ENCODE measurements around the gene NPTN.

- TF ChIP-seq POLR2AphosphoS5 (IDR thresholded peaks at IDR 0.05; ENCODE audit: low read depth, low read length) (no peak), POLR2A (IDR thresholded peaks at IDR 0.05; ENCODE audit: low read depth, low read length) (no peak), POU2F2 (IDR thresholded peaks at IDR 0.05; ENCODE audit: low read depth, low read length) (no peak)
Measured at GRCh38 chr15:73540161-73540560, 93.0 kb downstream of the NPTN start.

All from GM12891 (cell line).